Measurements from ENCODE around the gene FBXL16. TPM values are rescaled to one million over a fixed set of nuclear protein-coding genes. Genes with fewer than 3 reads are reported as not detected.

The FBXL16 gene
- total RNA-seq, 2 donors from 2014 or later = 1.3 to 1.7 TPM

DNA sequence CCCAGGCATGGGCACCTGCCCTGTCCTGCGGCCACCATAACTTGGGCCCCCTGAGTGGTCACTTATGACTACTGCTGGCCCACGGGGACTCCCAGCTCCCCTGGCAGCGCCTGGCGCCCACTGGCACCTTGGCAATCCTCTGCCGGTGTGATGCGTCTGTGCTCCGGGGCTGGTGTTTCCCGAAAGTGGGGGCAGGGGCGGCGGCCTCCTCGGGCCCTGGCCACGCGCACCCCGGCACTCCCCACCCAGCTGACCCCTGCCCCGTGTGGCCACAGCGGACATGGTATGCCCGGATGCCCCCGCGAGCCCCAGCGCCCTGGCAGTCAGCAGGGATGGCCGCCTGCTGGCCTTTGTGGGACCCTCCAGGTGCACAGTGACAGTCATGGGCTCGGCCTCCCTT, 48.1 kb downstream of the FBXL16 start:
- no peaks in the 10 kb centered on the region for H3K27me3 ChIP-seq
- no peaks in the 10 kb centered on the region for H3K9me3 ChIP-seq
- H3K4me3 ChIP-seq = no peak overlapping the region
- DNase-seq (ENCODE audit: low spot score) = no peak
- H3K36me3 ChIP-seq = no peaks in the 10 kb centered on the region
- peaks cover 0 to 14% of the 10 kb centered on the region in 2 donors for H3K4me1 ChIP-seq
- H3K27ac ChIP-seq = no peak overlapping the region
- TF ChIP-seq, protein P1, sequence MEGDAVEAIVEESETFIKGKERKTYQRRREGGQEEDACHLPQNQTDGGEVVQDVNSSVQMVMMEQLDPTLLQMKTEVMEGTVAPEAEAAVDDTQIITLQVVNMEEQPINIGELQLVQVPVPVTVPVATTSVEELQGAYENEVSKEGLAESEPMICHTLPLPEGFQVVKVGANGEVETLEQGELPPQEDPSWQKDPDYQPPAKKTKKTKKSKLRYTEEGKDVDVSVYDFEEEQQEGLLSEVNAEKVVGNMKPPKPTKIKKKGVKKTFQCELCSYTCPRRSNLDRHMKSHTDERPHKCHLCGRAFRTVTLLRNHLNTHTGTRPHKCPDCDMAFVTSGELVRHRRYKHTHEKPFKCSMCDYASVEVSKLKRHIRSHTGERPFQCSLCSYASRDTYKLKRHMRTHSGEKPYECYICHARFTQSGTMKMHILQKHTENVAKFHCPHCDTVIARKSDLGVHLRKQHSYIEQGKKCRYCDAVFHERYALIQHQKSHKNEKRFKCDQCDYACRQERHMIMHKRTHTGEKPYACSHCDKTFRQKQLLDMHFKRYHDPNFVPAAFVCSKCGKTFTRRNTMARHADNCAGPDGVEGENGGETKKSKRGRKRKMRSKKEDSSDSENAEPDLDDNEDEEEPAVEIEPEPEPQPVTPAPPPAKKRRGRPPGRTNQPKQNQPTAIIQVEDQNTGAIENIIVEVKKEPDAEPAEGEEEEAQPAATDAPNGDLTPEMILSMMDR (IDR thresholded peaks at IDR 0.05) = no peak

DNA sequence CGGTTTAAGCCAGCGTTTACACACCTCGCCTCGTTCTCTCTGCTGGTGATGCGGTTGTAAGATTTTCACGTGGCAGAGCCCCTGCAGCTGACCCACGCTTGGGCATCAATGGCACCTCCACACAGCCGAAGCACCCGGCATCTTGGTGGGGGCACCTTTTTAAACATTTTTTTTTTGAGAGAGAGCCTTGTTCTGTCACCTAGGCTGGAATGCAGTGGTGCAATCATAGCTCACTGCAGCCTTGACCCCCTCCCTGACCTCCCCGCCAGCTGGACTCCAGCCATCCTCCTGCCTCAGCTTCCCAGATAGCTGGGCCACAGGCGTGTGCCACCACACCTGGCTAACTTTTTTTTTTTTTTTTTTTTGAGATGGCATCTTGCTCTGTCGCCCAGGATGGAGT, 51.6 kb downstream of the FBXL16 start:
- Histone ChIP-seq H3K4me3 (no peak overlapping the region), H3K27ac (no peak overlapping the region), H3K27me3 (no peaks in the 10 kb centered on the region), H3K36me3 (no peaks in the 10 kb centered on the region), H3K4me1 (peaks cover 0 to 13% of the 10 kb centered on the region in 2 donors), H3K9me3 (no peaks in the 10 kb centered on the region)
- TF ChIP-seq, protein P1 (IDR thresholded peaks at IDR 0.05) = no peak
- DNase-seq (ENCODE audit: low spot score) = no peak

DNA sequence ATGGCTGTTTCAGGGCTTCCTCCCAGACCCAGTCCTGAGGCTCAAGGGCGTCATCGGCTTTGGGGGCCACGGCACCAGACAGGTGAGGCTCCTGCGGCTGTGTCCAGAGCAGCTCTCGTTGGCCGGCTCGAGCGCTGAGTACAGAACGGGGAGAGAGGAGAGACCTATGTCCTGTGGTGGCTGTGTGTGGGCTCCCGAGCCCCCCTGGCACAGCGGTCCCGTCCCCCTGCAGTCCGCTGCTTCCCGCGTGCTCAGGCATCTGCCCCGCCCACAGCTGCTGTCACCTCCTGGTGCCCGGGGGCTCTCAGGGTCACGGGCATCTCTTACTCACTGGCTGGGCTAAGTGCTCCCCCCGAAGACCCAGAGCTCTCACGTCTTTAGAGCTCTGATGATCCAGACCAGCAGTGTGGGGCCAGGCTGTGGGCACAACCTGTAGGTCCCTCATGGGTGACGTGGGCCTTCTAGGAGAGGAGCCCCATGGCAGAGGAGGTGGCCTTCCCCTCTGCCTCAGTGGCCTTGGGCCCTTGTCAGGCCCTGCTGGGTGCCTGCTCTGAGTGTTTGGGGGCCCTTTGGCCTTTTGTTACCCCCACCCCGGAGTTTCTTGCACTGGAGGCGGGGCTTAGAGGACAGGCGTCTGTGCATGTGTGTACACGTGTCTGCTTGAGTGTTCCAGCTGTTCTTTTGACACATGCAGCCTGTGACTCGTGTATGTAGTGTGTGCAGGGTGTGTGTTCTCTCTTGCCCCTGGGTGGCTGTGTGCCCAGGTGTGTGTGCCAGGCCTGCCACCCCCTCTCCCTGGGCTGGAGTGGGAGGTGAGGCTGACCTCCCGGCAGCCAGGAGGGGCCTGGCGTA, 52.9 kb downstream of the FBXL16 start:
- DNase-seq (ENCODE audit: low spot score) = no peak
- TF ChIP-seq, protein P1 (IDR thresholded peaks at IDR 0.05) = no peak
- H3K27ac ChIP-seq = no peak overlapping the region
- H3K9me3 ChIP-seq = no peaks in the 10 kb centered on the region
- H3K4me1 ChIP-seq = peaks cover 0 to 26% of the 10 kb centered on the region in 2 donors
- no peaks in the 10 kb centered on the region for H3K27me3 ChIP-seq
- no peak overlapping the region for H3K4me3 ChIP-seq
- H3K36me3 ChIP-seq = no peaks in the 10 kb centered on the region

DNA sequence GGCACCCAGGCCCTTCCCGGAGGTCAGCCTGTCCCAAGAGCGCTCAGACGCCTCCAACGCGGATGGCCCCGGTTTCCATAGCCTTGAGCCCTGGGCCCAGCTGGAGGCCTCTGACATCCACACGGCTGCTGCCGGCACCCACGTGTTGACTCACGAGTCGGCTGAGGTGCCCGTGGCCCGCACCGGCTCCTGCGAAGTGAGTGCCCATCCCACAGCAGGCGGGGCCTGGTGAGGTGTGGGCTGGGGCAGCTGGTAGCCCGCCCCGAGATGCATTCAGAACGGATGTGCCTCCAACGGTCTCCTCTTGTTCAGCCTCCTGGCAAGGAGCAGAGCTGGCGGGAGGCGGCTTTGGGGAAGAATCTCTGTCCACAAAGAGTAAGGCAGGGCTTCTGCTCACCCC, 53.8 kb downstream of the FBXL16 start:
- Histone ChIP-seq H3K27me3 (no peaks in the 10 kb centered on the region), H3K9me3 (no peaks in the 10 kb centered on the region), H3K27ac (no peak overlapping the region), H3K4me1 (peaks cover 0 to 34% of the 10 kb centered on the region in 2 donors), H3K4me3 (no peak overlapping the region), H3K36me3 (no peaks in the 10 kb centered on the region)
- DNase-seq (ENCODE audit: low spot score) = no peak
- TF ChIP-seq, protein P1 (IDR thresholded peaks at IDR 0.05) = no peak

DNA sequence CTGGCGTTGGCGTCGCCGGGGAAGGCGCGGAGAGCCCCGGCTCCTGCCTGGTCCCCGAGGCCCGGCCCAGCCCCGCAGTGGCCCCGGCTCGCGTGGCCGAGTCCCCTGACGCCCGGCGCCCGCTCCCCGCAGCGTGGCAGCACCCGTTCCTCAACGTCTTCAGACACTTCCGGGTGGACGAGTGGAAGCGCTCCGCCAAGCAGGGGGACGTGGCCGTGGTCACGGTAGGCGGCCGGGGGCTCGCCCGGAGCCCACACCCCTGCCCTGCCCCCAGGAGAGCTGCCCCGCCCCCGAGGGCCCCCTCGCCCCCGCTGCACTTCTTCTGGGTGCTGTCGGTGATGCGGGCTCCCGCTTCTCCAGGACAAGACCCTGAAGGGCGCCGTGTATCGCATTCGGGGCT, 56.0 kb downstream of the FBXL16 start:
- H3K27ac ChIP-seq = peak overlapping the region; percentile 88 to 92
- TF ChIP-seq, protein P1 (IDR thresholded peaks at IDR 0.05) = no peak
- peaks cover 0 to 56% of the 10 kb centered on the region in 2 donors for H3K4me1 ChIP-seq

More for the DNA sequence above, 56.0 kb downstream of the FBXL16 start:
- no peak for DNase-seq (ENCODE audit: low spot score)
- Histone ChIP-seq H3K36me3 (no peaks in the 10 kb centered on the region), H3K27me3 (no peaks in the 10 kb centered on the region), H3K4me3 (peak overlapping the region; percentile 68 to 88), H3K9me3 (no peaks in the 10 kb centered on the region)

All from right atrium auricular region (tissue), 2 donors.